ENCODE results near the gene ZNF560.
A peak's percentile ranks its signal among the peaks of the same experiment; 100 is the strongest.

GRCh38 chr19:9498183-9498902 is at the start of gene ZNF560:
- TF ChIP-seq CTCF (IDR thresholded peaks at IDR 0.05 in 2 of 3, conservative IDR thresholded peaks at IDR 0.05 in 1 of 3; ENCODE audit: insufficient read depth in 2 of 3, low read depth in 1 of 3, low read length in 3 of 3) (0 out of 6 replicates have a peak, but pooled peaks of 1 of the 3 experiments have one; percentile 35), MYBL2 (IDR thresholded peaks at IDR 0.05; ENCODE audit: low read depth) (no peak), MYBL2 (CRISPR knock-in tag; IDR thresholded peaks at IDR 0.05; ENCODE audit: borderline replicate concordance) (no peak)
- TF ChIP-seq, protein P1, sequence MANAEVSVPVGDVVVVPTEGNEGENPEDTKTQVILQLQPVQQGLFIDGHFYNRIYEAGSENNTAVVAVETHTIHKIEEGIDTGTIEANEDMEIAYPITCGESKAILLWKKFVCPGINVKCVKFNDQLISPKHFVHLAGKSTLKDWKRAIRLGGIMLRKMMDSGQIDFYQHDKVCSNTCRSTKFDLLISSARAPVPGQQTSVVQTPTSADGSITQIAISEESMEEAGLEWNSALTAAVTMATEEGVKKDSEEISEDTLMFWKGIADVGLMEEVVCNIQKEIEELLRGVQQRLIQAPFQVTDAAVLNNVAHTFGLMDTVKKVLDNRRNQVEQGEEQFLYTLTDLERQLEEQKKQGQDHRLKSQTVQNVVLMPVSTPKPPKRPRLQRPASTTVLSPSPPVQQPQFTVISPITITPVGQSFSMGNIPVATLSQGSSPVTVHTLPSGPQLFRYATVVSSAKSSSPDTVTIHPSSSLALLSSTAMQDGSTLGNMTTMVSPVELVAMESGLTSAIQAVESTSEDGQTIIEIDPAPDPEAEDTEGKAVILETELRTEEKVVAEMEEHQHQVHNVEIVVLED (CRISPR knock-in tag; IDR thresholded peaks at IDR 0.05), result no peak

Data from K562 (cell line).